Stimulated activated CD8-positive, alpha-beta memory T cell treated with anti-CD3 and anti-CD28 coated beads, Interleukin-12 subunit alpha, Interleukin-12 subunit beta, amount 100 ng/mL, for 24 hours (primary cell): Measurements from ENCODE around the gene ANKRD16.
"Not testable (repeated sequence)": the region's sequence is repeated elsewhere in the genome, so short reads cannot be mapped to it uniquely, and the experiment has no call there.

Source experiments
- DNase-seq: peaks from one replicate; pipeline ENCODE4 v3.0.0-alpha.2; 2020; ENCODE audit errors: extremely low read depth

ANKRD16 gene

GRCh38 chr10:5889624-5890451 is at the start of gene ANKRD16, which contains the start of gene FBH1:
TSS of gene ANKRD16 (minus strand) at chr10:5889893. CDS start at chr10:5889354, 539 bp downstream.
TSS of gene FBH1 (plus strand) at chr10:5890243. CDS start at chr10:5890346, 103 bp downstream.
- peak; percentile 97 for DNase-seq

GRCh38 chr10:5938291-5938690 is 48.6 kb upstream of the ANKRD16 start:
- no peak for DNase-seq

GRCh38 chr10:5937016-5937415 is 47.3 kb upstream of the ANKRD16 start:
- DNase-seq, result no peak

DNA sequence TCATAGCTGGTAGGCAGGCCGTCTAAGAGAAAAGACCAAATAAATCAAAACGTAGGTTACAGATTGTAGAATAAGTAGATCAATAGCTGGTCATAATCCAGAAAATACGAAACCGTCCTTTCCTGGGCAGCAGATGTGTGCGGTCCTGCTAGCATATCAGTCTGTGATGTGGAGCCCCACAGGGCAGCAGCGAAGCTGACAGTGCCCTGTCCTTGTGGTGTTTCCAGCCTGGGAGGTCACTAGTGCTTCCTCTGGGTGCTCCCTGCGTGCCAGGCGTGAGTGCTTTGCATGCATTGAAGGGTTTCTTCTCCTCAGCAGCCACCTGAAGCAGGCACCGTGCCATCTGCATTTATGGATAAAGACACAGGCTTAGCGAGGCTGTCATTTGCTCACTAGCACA is 45.9 kb upstream of the ANKRD16 start:
- DNase-seq, result no peak

- DNase-seq, result no peak
Measured at GRCh38 chr10:5933909-5934546, 44.3 kb upstream of the ANKRD16 start.

DNA sequence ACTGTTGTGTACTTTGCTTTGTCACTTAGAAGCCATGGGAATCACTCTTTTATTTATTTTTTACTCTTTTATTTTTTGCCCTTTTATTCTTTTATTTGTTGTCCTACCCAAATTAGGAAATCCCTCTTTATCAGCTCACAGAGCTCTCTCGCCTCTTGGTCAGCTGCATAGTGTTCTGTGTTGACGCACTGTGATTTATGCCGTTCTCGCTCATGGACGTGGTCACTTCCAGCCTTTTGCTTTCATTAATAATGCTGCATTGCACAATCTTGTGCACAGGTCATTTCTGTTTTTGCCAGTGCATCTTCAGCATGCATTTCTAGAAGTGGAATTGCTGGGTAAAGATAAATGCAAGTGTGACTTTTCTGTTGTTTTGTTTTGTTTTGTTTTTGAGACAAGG is 42.7 kb upstream of the ANKRD16 start:
- no peak for DNase-seq

- no peak for DNase-seq
Measured at GRCh38 chr10:5930272-5930671, 40.6 kb upstream of the ANKRD16 start.

DNA sequence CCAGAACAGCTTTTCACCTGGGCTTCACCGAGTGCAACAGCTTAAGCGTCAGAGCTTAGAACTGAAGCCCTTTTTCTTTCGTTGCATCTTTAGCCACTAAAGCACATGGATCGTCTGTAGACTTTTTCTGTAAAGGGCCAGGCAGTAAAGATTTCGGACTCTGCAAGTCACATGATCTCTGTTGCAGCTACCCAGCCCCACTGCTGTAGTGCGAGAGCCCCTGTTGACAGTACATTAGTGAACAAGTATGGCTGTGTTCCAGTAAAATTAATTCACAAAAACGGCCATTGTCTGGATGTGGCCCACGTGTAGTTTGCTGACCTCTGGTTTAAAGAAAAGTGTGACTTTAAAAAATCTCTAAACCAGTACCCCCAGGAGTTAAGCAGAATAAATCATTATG is 39.7 kb upstream of the ANKRD16 start:
- DNase-seq, result no peak

DNA sequence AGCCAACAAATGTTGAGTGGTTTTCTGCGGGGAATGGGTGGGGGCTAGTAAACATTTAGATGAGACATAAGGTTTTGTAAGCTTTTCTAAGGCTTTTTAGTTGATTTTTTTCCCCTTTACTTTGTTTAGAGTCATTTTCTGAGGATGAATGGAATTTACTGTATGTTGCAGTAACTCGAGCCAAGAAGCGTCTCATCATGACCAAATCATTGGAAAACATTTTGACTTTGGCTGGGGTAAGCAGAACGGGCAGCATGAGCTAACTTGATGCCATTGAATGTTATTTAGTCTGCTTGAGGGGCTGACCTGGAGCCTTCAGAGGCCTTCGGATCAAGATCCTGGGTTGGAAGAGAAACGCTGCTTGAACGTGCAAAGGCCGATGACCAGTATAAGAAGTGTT is 37.6 kb upstream of the ANKRD16 start:
- no peak for DNase-seq

DNA sequence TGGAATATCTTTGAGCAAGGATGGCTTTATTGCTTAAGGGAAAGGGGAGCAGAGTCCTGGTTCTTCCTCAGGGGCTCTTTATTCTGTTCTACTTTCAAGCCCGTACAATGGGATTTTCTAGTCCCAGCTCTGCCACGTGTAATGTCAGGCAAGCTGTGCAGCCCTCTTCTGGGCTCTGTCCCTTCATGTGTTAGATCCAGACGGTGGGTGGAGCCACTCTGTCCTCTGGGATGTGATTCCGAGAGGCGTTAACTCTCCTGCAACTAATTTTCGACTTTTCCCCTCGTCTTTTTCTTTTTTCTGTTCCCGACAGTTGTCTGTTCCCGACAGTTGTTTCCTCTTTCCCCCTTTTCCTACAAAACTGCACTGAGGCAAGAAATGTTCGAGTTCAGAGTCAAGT is 35.2 kb upstream of the ANKRD16 start:
- DNase-seq, result no peak

DNA sequence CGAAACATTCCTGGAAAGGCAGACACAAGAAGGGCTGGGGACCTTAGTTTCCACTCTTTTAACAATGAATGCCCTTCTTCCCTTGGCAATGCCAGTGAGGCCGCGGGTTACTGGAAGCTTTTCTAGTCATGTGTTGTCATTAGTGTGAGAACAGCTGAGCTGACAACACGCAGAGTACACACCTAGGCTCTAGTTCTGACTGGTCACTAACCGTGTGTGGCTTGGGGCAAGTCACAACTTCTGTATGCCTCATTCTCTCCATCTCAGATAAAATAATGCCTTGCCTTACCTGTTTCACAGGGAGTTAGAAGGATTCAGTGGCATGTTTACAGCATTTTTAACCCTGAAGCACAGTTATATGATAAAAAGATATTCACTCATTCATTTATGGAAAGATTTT is 32.1 kb upstream of the ANKRD16 start:
- DNase-seq, result no peak

GRCh38 chr10:5919568-5919967 is 29.9 kb upstream of the ANKRD16 start:
- DNase-seq, result no peak

- DNase-seq, result no peak
Measured at GRCh38 chr10:5918763-5919162, 29.1 kb upstream of the ANKRD16 start.

GRCh38 chr10:5917305-5917704 is 27.6 kb upstream of the ANKRD16 start:
- DNase-seq, result no peak

GRCh38 chr10:5915451-5915850 is 25.8 kb upstream of the ANKRD16 start:
- DNase-seq, result no peak

DNA sequence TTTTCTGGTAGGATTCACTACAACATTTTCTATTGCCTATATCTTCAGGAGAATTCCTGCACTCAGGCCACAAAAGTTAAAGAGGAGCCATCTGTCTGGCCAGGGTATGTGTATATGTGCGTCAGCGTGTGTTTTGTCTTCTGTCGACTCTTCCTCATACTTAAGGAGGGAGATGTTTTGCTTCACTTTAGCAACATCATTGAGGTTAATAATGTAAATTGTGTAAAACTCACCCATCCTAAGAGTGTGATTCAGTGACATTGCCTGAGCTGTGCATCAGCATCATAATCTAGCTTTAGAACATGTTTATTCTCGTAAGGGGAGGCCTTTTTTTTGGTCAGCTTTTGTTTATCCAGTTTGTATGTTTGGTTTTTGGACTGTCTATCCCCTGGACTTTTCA is 24.0 kb upstream of the ANKRD16 start:
- no peak for DNase-seq

GRCh38 chr10:5911670-5912069 is 22.0 kb upstream of the ANKRD16 start:
- DNase-seq, result no peak

- no peak for DNase-seq
Measured at GRCh38 chr10:5910323-5911100, 20.8 kb upstream of the ANKRD16 start.

- DNase-seq, result not testable (repeated sequence)
Measured at GRCh38 chr10:5908676-5909075, 19.0 kb upstream of the ANKRD16 start.

DNA sequence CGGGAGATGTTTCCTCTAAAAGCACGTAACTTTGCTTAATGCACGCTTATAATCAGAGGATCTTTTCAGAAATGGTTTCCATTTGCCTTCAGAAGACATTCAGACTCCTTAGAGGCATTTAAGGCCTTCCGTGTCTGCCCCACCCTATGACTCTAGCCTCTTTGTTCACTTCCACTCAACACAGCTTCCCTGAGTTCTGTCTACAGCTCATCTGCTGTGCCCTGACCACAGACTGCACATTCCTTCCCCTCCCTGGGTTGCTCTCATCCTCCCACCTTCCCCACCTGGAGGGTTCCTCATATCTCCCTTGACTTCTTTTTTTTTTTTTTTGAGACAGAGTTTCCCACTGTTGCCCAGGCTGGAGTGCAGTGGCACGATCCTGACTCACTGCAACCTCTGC is 17.0 kb upstream of the ANKRD16 start:
- DNase-seq, result no peak

GRCh38 chr10:5905854-5906507 is 16.3 kb upstream of the ANKRD16 start:
- no peak for DNase-seq

DNA sequence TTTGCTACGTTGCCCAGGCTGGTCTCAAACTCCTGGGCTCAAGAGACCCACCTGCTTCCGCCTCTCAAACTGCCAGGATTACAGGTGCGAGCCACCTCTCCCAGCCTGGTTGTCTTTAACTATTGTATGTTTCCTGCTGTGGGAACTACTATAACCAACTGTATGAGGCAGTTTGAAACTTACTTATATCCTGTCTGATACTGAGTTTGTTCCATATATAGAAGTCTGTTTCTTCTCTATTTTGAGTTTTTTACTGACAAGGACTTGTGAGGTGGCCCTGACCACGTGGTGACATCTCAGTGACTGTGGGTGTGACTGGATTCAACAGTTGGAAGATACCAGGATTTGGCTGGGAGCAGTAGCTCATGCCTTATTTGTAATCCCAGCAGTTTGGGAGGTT is 14.5 kb upstream of the ANKRD16 start:
- DNase-seq, result no peak
